22Rv1 (cell line): ENCODE data around the gene DUOX1.

ENCODE experiments used
- CTCF ChIP-seq: fragments of 450-650 bp; IDR thresholded peaks from 2 replicates; pipeline ENCODE4 v1.5.1; 2017; ENCODE audit warnings: mild to moderate bottlenecking
- ZFX ChIP-seq: fragments of 450-650 bp; IDR thresholded peaks from 2 replicates; pipeline ENCODE4 v1.6.1; 2017; ENCODE audit warnings: antibody characterized with exemption, borderline replicate concordance

DNA sequence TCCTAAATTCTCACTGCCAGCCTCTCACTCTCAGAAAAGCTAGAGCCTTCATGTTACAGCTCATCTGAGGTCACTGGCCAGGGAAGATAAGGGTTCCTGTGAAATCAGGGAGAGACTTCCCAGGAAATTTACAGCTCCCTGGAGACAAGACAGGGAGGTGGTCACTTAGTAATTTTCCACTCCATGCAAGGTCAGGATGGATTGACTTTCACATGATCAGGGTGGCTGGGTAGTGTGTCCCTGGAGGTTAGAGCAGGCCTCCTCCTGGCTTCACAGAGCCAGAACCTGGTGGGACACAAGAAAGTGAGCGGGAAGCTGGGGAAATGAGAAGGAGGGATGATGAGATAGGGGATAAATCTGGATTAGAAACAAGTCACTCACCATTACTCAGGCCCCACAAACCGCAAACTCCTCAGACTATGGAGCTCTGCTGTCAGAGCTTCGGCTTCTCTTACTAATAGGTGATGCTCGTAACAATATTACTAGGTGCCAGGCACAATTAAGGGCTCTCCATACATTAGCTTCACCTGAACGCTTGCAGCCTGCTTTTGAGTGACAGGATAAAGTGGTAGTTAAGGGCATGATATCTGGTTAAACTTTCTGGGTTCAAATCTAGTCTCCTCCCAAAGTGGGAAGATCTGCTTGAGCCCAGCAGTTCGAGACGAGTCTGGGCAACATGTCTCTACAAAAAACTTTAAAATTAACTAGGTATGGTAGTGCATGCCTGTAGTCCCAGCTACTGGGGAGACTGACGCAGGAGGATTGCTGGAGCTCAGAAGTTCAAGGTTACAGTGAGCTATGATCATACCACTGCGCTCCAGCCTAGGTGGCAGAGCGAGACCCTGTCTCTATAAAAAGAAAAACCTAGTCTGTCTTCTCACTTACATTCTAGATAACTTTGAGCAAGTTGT, 40.7 kb upstream of the DUOX1 start:
- no peak for TF ChIP-seq CTCF
- no peak for TF ChIP-seq ZFX
